CD4-positive, alpha-beta T cell (primary cell): ENCODE data around the gene NRAP. TPM values are rescaled to one million over a fixed set of nuclear protein-coding genes. Genes with fewer than 3 reads are reported as not detected.

Experiments
- ATAC-seq: fragments of 200-7000 bp; cut with Tn5 transposase; one replicate; pipeline ENCODE4 v1.10.0; 2022; ENCODE audit warnings: mild to moderate bottlenecking; ENCODE audit not compliant: poor library complexity
- CTCF ChIA-PET: fragments of 350-600 bp; sonication (Branson Sonifier 250); formaldehyde crosslinking; loops from one replicate; lab custom pipeline; 2021; ENCODE audit warnings: antibody characterized with exemption, inconsistent platforms; lab: Charles Lee
- POLR2A ChIA-PET: fragments of 350-600 bp; sonication (Branson Sonifier 250); formaldehyde crosslinking; loops from one replicate; lab custom pipeline; 2021; ENCODE audit warnings: antibody characterized with exemption, inconsistent platforms; lab: Charles Lee
- DNase-seq, 14 experiments: peaks; one replicate each; pipeline ENCODE4 v3.0.0-alpha.2; 2013 to 2020; ENCODE audit warnings: mixed read lengths in 2 of 14
- H3K27ac ChIP-seq, 2 donors: one replicate each; pipeline versions ENCODE4 v1.5.1 to v1.7.0; 2013; ENCODE audit warnings: low read length in 2 of 2, low read depth in 1 of 2, mild to moderate bottlenecking in 1 of 2
- H3K27me3 ChIP-seq, 2 experiments: 1 replicate in 1 of 2; 2 replicates in 1 of 2; pipeline versions ENCODE4 v1.6.1 to v1.7.0; 2013; ENCODE audit warnings: low read length in 2 of 2, control low read depth in 1 of 2, mild to moderate bottlenecking in 1 of 2, moderate library complexity in 1 of 2; ENCODE audit not compliant: insufficient read depth in 2 of 2, control insufficient read depth in 1 of 2
- H3K36me3 ChIP-seq: one replicate; pipeline ENCODE4 v1.6.1; 2013; ENCODE audit warnings: low read length, control low read depth; ENCODE audit not compliant: insufficient read depth
- H3K4me1 ChIP-seq: one replicate; pipeline ENCODE4 v1.6.1; 2013; ENCODE audit warnings: low read length, control low read depth; ENCODE audit not compliant: insufficient read depth
- H3K4me3 ChIP-seq: one replicate; pipeline ENCODE4 v1.5.1; 2013; ENCODE audit warnings: mild to moderate bottlenecking, low read length, moderate library complexity
- H3K9me3 ChIP-seq, 2 experiments: 1 replicate in 1 of 2; 2 replicates in 1 of 2; pipeline versions ENCODE4 v1.6.1 to v1.7.0; 2013; ENCODE audit warnings: low read length in 2 of 2, mild to moderate bottlenecking in 2 of 2, control low read depth in 1 of 2, moderate library complexity in 1 of 2; ENCODE audit not compliant: control insufficient read depth in 1 of 2, insufficient read depth in 1 of 2
- H3K27ac Mint-ChIP-seq: one replicate; pipeline ENCODE4 v1.8.0; 2020; ENCODE audit warnings: mixed read lengths
- H3K27me3 Mint-ChIP-seq: one replicate; pipeline ENCODE4 v1.8.0; 2021; ENCODE audit warnings: mixed read lengths
- H3K36me3 Mint-ChIP-seq: one replicate; pipeline ENCODE4 v1.8.0; 2021; ENCODE audit warnings: low read depth, mixed read lengths
- H3K4me1 Mint-ChIP-seq: one replicate; pipeline ENCODE4 v1.8.0; 2021; ENCODE audit warnings: low read depth, mixed read lengths
- H3K4me3 Mint-ChIP-seq: one replicate; pipeline ENCODE4 v1.8.0; 2020; ENCODE audit warnings: mild to moderate bottlenecking, mixed read lengths
- H3K9me3 Mint-ChIP-seq: one replicate; pipeline ENCODE4 v1.8.0; 2020; ENCODE audit warnings: mixed read lengths
- CTCF ChIP-seq: fragments of 200-600 bp; IDR thresholded peaks from one replicate; pipeline ENCODE4 v1.8.0; 2022; ENCODE audit warnings: antibody characterized with exemption, mild to moderate bottlenecking
- intact Hi-C, 2 experiments: fragments of 100-400 bp; cut with DNase I in 1 of 2; cut with micrococcal nuclease in 1 of 2; formaldehyde crosslinking; loops; one replicate each; pipeline versions ENCODE4 v1.15.1 to v1.9.0; 2023 to 2025; cut with DNase I, micrococcal nuclease
- total RNA-seq, 174 experiments: library from RNA in 2 of 174; stranded (reverse) in 2 of 174; gene quantifications; one replicate each; pipeline ENCODE4 v1.2.3 and lab custom pipeline; 2021 to 2026

The NRAP gene
- total RNA-seq, 2 experiments from 2014 or later: not detected

DNA sequence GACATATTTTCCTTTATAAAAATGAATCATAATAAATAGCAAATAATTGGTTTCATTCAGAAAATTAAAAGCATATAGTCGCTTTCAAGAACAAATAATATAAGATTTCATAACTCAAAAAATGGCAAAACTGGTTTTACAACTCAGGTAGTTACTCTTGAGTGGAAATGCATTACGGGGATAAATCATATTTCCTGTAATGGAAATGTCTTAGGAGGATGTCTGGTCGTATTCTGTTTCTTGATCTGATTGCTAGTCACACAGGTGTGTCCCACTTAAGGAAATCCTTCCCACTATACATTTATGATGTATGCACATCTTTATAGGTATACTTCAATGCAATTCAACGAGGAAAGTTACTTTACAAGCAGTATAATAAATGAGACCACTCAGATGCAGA is 20.7 kb downstream of the NRAP start:
- H3K4me3 ChIP-seq: no peak overlapping the region
- H3K27me3 ChIP-seq: peaks cover 3 to 23% of the 10 kb centered on the region in 2 experiments
- ATAC-seq (no peak), DNase-seq (no peak)
- CTCF ChIA-PET: no interaction called here
- POLR2A ChIA-PET: no interaction called here
- no peaks in the 10 kb centered on the region for H3K36me3 ChIP-seq
- Mint-ChIP-seq H3K27ac (no peak overlapping the region), H3K36me3 (no peaks in the 10 kb centered on the region), H3K27me3 (peaks cover 46% of the 10 kb centered on the region), H3K9me3 (no peaks in the 10 kb centered on the region), H3K4me1 (no peaks in the 10 kb centered on the region), H3K4me3 (no peak overlapping the region)
- no peak for TF ChIP-seq CTCF
- no peak overlapping the region for H3K27ac ChIP-seq
- intact Hi-C loops: no loop called here
- no peaks in the 10 kb centered on the region for H3K4me1 ChIP-seq
- no peaks in the 10 kb centered on the region for H3K9me3 ChIP-seq

- Histone ChIP-seq H3K4me3 (no peak overlapping the region), H3K9me3 (no peaks in the 10 kb centered on the region), H3K27ac (no peak overlapping the region), H3K36me3 (no peaks in the 10 kb centered on the region), H3K27me3 (peaks cover 3 to 19% of the 10 kb centered on the region in 2 experiments), H3K4me1 (no peaks in the 10 kb centered on the region)
- intact Hi-C loops: no loop called here
- Mint-ChIP-seq H3K36me3 (no peaks in the 10 kb centered on the region), H3K4me3 (no peak overlapping the region), H3K9me3 (no peaks in the 10 kb centered on the region), H3K4me1 (no peaks in the 10 kb centered on the region), H3K27ac (no peak overlapping the region), H3K27me3 (peaks cover 56% of the 10 kb centered on the region)
- no peak for ATAC-seq
- CTCF ChIA-PET: no interaction called here
- no peak for TF ChIP-seq CTCF
- no peak for DNase-seq
- POLR2A ChIA-PET: no interaction called here
These were observed 22.1 kb downstream of the NRAP start for GRCh38 chr10:113641702-113642101.

DNA sequence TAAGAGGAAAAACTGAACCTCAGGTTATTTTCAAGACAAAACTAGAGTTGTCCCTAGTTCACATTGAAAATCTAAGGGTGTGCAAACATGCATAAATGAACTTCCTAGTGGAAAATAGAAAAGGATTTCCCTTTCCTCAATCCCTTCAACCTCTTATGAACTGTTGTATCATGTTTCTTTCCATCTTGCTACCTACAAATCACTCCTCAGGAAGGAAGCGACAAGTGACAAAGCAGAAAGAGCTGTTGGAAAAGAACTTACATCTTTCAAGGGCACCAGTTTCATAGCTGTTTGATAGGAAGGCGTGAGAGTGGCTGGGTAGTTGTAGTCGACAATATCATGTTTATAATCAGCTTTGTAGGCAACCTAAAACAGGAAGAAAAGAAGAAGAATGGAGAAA is 23.9 kb downstream of the NRAP start:
- Mint-ChIP-seq H3K4me3 (no peak overlapping the region), H3K4me1 (no peaks in the 10 kb centered on the region), H3K36me3 (no peaks in the 10 kb centered on the region), H3K27ac (no peak overlapping the region), H3K27me3 (peaks cover 67% of the 10 kb centered on the region), H3K9me3 (no peaks in the 10 kb centered on the region)
- peaks cover 0 to 5% of the 10 kb centered on the region in 2 experiments for H3K9me3 ChIP-seq
- intact Hi-C loops: no loop called here
- DNase-seq (no peak), ATAC-seq (no peak)
- ChIA-PET POLR2A (no interaction called here), CTCF (no interaction called here)
- H3K27ac ChIP-seq: no peak overlapping the region
- H3K4me3 ChIP-seq: no peak overlapping the region
- H3K36me3 ChIP-seq: no peaks in the 10 kb centered on the region
- H3K27me3 ChIP-seq: peaks cover 8 to 21% of the 10 kb centered on the region in 2 experiments
- TF ChIP-seq CTCF: no peak
- no peaks in the 10 kb centered on the region for H3K4me1 ChIP-seq
